Activated naive CD4-positive, alpha-beta T cell treated with anti-CD3 and anti-CD28 coated beads, Interleukin-2, amount 50 U/mL, for 16 hours (primary cell): ENCODE results near the gene DNAH7.
"Not testable (repeated sequence)": the region's sequence is repeated elsewhere in the genome, so short reads cannot be mapped to it uniquely, and the experiment has no call there.

Experiments used
- DNase-seq: peaks from one replicate; pipeline ENCODE4 v3.0.0-alpha.2; 2020

Gene DNAH7

DNA sequence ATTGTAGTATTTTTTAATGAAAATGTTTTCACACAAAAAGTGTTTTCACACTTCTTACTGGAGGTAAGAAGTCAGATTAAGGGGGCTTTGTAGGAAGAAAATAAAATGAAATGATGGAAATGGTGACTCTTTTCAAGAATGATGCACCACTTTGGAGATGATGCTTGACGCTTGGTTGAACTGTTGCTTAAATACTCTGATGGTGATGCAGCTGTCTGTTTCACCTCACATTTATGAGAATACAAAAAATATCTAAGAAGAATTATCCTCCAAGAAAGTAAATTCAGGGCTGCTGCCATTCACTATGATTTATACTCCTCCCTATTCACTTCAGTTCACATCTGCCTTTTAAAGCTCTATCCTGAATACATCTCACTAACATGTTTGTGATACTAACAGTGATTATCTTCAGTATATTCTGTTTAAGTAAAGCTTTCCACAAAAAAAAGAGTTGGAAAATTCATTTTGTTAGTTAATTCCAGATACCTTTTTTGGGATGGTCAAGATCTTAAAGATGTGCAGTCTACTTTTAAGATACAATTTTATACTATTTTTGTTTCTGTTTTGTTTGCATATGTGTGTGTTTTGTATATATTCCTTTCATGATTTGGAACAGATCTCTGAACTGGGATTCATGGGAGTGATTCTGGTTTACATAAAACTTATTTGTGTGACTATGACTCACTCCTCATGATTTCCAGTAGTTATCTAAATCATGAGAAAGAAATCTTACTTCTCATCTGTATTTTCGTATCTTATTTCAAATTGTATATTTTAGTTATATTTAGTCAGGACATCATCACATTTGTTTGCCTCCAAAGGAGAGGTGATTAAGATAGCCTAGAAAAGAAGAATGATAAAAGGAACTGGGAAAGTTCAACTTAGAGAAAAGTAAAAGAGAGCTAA is 358.5 kb downstream of the DNAH7 start:
- no peak for DNase-seq

DNA sequence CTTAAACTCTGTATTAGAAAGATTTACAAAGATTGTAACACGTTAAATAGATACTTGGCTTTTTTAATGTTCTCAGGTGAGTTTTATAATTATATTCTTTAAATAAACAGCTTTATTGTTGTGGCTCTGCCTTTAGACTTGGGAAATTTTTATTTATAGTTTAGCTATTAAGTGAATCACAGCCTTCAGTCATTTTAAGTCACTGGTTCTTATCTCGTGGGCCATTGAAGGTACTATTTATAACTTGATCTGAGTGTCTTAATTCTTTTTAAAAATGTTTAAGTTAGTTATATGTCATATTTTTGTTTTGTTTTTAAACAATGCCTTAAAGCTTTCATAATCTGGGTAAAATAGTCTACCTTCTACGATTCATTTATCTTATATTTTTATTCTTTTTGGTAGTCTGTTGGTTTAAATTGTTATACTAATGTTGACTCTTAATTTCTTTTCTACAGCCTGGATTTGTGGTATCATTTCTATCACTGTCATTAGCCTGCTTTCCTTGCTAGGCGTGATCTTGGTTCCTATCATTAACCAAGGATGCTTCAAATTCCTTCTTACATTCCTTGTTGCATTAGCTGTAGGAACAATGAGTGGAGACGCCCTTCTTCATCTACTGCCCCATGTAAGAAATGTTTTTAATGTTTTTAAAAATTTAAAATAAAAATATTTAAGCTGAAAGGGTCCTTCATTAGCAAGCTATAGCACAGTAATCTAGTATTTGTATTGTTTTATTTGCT is 362.3 kb downstream of the DNAH7 start:
- DNase-seq: no peak

DNA sequence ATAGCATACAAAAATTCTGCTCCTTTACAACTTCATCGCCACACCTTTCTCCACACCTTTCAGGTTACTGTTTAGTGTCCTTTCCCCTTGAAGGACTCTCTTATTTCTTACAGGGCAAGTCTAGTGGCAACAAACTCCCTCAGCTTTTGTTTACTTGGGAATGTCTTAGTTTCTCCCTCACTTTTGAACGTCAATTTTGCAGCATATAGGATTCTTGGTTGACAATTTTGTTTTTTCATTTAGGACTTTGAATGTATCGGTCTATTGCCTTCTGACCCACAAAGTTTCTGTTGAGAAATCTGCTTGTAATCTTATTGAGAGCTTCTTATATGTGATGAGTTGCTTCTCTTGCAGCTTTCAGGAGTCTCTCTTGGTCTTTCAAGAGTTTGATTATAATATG is 368.2 kb downstream of the DNAH7 start:
- no peak for DNase-seq

DNA sequence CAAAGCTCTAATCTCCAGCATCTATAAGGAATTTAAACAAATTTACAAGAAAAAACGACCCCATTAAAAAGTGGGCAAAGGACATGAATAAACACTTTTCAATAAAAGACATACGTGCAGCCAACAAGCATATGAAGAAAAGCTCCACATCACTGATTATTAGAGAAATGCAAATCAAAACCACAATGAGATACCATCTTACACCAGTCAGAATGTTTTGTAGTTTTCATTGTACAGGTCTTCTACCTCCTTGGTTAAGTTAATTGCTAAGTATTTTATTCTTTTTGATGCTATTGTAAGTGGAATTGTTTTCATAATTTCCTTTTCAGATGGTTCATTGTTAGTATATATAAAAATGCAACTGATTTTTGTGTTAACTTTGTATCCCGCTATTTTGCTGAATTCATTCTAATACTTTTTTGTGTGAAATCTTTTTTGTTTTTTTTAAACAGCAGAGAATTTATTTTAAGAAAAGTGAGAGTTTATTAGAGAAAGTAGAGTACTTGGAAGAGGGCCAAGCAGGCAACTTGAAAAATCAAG is 370.9 kb downstream of the DNAH7 start:
- DNase-seq: no peak

DNA sequence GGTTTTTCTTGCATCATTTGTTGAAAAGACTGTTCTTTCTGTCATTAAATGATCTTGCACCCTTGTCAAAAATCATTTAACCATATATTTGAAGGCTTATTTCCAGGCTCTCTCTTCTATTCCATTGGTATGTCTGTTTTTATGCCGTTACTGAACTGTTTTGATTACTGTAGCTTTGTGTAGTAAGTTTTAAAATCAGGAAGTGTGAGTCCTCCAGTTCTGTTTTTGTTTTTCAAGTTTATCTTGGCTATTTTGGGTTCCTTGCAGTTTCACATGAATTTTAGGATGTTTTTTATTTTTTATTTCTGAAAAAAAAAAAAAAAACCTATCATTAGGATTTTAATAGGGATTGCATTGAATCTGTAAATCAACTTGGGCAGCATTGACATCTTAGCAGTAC is 372.6 kb downstream of the DNAH7 start:
- no peak for DNase-seq

DNA sequence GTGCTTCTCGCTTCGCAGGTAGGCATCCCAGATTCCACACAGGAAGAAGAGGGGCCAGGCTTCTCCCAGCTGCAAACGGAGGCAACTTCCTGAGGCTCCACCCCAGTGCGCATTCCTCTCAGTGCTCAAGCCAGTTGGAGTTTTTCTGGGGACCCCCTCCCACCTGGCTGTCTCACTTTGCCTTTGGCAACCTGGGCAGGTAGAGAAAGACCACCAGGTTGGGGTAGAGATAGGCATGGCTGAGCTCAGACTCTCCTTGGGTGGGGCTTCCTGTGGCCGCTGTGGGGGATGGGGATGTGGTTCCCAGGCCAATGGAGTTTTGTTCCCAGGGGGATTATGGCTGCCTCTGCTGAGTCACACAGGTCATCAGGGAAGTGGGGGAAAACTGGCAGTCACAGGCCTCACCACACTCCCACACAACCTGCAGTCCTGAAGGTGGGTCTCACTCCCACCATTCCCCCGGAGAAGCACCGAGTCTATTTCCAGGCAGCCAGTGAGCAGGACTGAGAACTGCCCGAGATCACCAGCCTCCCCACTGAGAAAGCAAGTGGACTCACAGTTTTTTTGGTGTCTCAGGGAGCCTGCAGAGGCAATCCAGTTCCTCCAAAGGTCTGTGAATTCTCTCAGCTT is 373.5 kb downstream of the DNAH7 start:
- no peak for DNase-seq

DNA sequence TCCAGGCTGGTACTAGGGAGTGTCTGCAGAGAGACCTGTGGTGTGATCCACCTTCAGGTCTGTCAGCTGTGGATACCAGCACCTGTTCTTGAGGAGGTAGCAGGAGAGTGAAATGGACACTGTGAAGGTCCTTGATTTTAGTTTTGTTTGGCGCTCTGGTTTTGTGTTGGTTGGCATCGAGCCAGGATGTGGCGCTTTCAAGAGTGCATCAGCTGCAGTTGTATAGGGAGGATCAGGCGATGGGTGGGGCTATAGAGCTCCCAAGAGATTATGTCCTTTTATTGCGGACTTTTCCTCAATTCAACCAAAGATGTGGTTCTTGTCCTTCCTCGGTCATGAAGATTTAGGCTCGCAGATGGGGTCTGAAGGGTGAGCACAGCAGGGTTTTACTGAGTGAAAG is 374.1 kb downstream of the DNAH7 start:
- DNase-seq: no peak

DNA sequence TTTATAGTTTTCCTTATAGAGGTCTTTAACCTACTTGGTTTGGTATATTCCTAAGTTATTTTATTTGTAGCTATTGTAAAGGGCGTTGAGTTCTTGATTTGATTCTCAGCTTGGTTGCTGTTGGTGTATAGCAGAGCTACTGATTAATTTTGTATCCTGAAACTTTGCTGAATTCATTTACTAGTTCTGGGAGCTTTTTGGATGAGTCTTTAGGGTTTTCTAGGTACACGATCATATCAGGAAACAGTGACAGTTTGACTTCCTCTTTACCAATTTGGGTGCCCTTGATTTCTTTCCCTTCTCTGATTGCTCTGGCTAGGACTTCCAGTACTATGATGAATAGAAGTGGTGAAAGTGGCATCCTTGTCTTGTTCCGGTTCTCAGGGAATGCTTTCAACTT is 376.1 kb downstream of the DNAH7 start:
- DNase-seq: not testable (repeated sequence)
